SKM-1 (cell line): ENCODE results near the gene PPP1R14D.
A peak's percentile ranks its signal among the peaks of the same experiment; 100 is the strongest.

Experiments
- DNase-seq: peaks from one replicate; lab custom pipeline; 2025; ENCODE audit not compliant: unreplicated experiment; lab: John Stamatoyannopoulos, UW

The PPP1R14D gene

GRCh38 chr15:40787991-40788390 lies 40.5 kb downstream of the PPP1R14D start:
- no peak for DNase-seq

- peak; percentile 50 for DNase-seq
These were observed 41.1 kb downstream of the PPP1R14D start for GRCh38 chr15:40787344-40787841.

- DNase-seq: no peak
These were observed 42.7 kb downstream of the PPP1R14D start for GRCh38 chr15:40785814-40786213.

- DNase-seq: no peak
These were observed 43.3 kb downstream of the PPP1R14D start for GRCh38 chr15:40785164-40785563.

GRCh38 chr15:40782609-40783227 lies 45.8 kb downstream of the PPP1R14D start:
- peak; percentile 16 for DNase-seq

GRCh38 chr15:40776537-40777141 lies 51.9 kb downstream of the PPP1R14D start:
- no peak for DNase-seq

GRCh38 chr15:40775740-40776536 lies 52.6 kb downstream of the PPP1R14D start:
- no peak for DNase-seq

- DNase-seq: no peak
These were observed 53.5 kb downstream of the PPP1R14D start for GRCh38 chr15:40775007-40775406.

- no peak for DNase-seq
These were observed 54.6 kb downstream of the PPP1R14D start for GRCh38 chr15:40773902-40774301.

GRCh38 chr15:40773496-40773895 lies 55.0 kb downstream of the PPP1R14D start:
- DNase-seq: no peak

GRCh38 chr15:40772014-40772413 lies 56.5 kb downstream of the PPP1R14D start:
- DNase-seq: no peak

- no peak for DNase-seq
These were observed 57.3 kb downstream of the PPP1R14D start for GRCh38 chr15:40771242-40771641.

- no peak for DNase-seq
These were observed 58.3 kb downstream of the PPP1R14D start for GRCh38 chr15:40770147-40770721.

- DNase-seq: no peak
These were observed 59.0 kb downstream of the PPP1R14D start, which contains the start of gene C15orf62 for GRCh38 chr15:40769274-40770146. Gene C15orf62 (plus strand): TSS chr15:40769980. CDS start chr15:40770496, 516 bp downstream.

- DNase-seq: no peak
These were observed 59.8 kb downstream of the PPP1R14D start for GRCh38 chr15:40768521-40769273.

- DNase-seq: no peak
These were observed 60.5 kb downstream of the PPP1R14D start for GRCh38 chr15:40767838-40768500.

GRCh38 chr15:40766906-40767837 lies 61.3 kb downstream of the PPP1R14D start:
- no peak for DNase-seq

- no peak for DNase-seq
These were observed 62.2 kb downstream of the PPP1R14D start for GRCh38 chr15:40766194-40766815.
